Left lung (tissue), 10 donors: ENCODE results near the gene CACNA1C. TPM values are rescaled to one million over a fixed set of nuclear protein-coding genes. Genes with fewer than 3 reads are reported as not detected.

Source experiments
- ATAC-seq: fragments of 200-7000 bp; cut with Tn5 transposase; one replicate; pipeline ENCODE4 v1.9.1; 2020; ENCODE audit warnings: moderate library complexity
- DNase-seq, 4 donors: peaks; one replicate each; pipeline ENCODE4 v3.0.0-alpha.2; 2013 to 2020
- H3K27ac ChIP-seq, 2 donors: fragments of 200-600 bp; sonication (generic) in 1 of 2; one replicate each; pipeline versions ENCODE4 v1.5.0 to v1.8.0; 2020 to 2021
- H3K27me3 ChIP-seq, 2 donors: fragments of 200-600 bp; sonication (generic) in 1 of 2; one replicate each; pipeline versions ENCODE4 v1.5.0 to v1.8.0; 2020 to 2021
- H3K36me3 ChIP-seq, 2 donors: fragments of 200-600 bp; sonication (generic) in 1 of 2; one replicate each; pipeline versions ENCODE4 v1.5.0 to v1.8.0; 2020 to 2021
- H3K4me1 ChIP-seq, 2 donors: fragments of 200-600 bp; one replicate each; pipeline ENCODE4 v1.8.0; 2021
- H3K4me3 ChIP-seq, 2 donors: fragments of 200-600 bp; sonication (generic) in 1 of 2; one replicate each; pipeline versions ENCODE4 v1.5.0 to v1.8.0; 2020 to 2021; ENCODE audit warnings: mild to moderate bottlenecking in 1 of 2
- H3K9me3 ChIP-seq, 2 donors: fragments of 200-600 bp; sonication (generic) in 1 of 2; one replicate each; pipeline versions ENCODE4 v1.5.0 to v1.8.0; 2020 to 2021
- CTCF ChIP-seq, 2 donors: fragments of 200-600 bp; sonication (generic) in 1 of 2; IDR thresholded peaks; one replicate each; pipeline versions ENCODE4 v1.5.0 to v1.8.0; 2021; ENCODE audit warnings: antibody characterized with exemption in 2 of 2
- intact Hi-C, 2 donors: fragments of 100-400 bp; cut with DNase I; formaldehyde crosslinking; loops; one replicate each; pipeline versions ENCODE4 v1.11.2 to v1.14.2; 2022
- polyA plus RNA-seq, 6 donors: library from polyadenylated mRNA; unstranded; fragments of 120-200 nt; gene quantifications; one replicate each; pipeline ENCODE4 v1.2.1, GENCODE V29; 2013; ENCODE audit not compliant: insufficient read length in 6 of 6
- total RNA-seq, 2 donors: library from RNA; stranded (reverse); fragmentation: NEBNext Ultra II Directional; extraction: Animal tissue kit (Norgen Biotek cat#: 25700); gene quantifications; one replicate each; pipeline ENCODE4 v1.2.1, GENCODE V29; 2021
- donor health status: DM: no; HTN: yes; CAD: no.
- donor health status: DM: no; HTN: no; CAD: no.

Gene CACNA1C
- total and polyA plus RNA-seq, 8 donors, result 11.9 to 21.9 (median 14.2) TPM

GRCh38 chr12:2536724-2537123 is 483.9 kb downstream of the CACNA1C start:
- no peak for ATAC-seq
- H3K9me3 ChIP-seq, result no peaks in the 10 kb centered on the region

GRCh38 chr12:2537868-2538541 is 485.2 kb downstream of the CACNA1C start:
- Histone ChIP-seq H3K9me3 (no peaks in the 10 kb centered on the region), H3K36me3 (no peaks in the 10 kb centered on the region), H3K4me3 (no peak overlapping the region), H3K4me1 (no peaks in the 10 kb centered on the region), H3K27ac (no peak overlapping the region), H3K27me3 (no peaks in the 10 kb centered on the region)
- no peak for TF ChIP-seq CTCF (IDR thresholded peaks at IDR 0.05)
- intact Hi-C loops, result no loop called here
- DNase-seq (no peak), ATAC-seq (no peak)

More at GRCh38 chr12:2536724-2537123, 483.9 kb downstream of the CACNA1C start:
- H3K36me3 ChIP-seq, result no peaks in the 10 kb centered on the region
- H3K27ac ChIP-seq, result no peak overlapping the region
- no peak for DNase-seq
- no peak for TF ChIP-seq CTCF (IDR thresholded peaks at IDR 0.05)
- intact Hi-C loops, result no loop called here
- no peaks in the 10 kb centered on the region for H3K4me1 ChIP-seq
- H3K4me3 ChIP-seq, result no peak overlapping the region
- no peaks in the 10 kb centered on the region for H3K27me3 ChIP-seq

DNA sequence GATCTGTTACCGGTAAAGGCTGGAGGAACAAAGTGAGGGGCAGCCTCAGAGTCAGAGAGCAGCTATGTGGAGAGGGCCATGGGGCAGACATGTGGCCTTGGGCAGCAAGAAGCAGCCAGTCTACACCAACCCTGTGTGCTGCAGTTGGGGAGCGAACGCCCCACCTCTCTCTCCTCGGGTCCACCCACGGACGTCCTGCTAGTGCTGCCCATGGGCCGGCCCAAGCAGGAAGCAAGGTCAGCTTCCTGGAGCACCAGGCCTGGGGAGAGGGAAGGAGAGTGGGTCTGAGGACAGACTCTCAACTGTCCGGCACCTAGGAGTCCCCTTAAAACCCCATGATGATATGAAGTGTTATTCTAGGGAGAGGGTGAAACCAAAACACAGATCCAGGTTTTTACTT is 487.2 kb downstream of the CACNA1C start:
- Histone ChIP-seq H3K27me3 (no peaks in the 10 kb centered on the region), H3K4me3 (no peak overlapping the region), H3K36me3 (no peaks in the 10 kb centered on the region), H3K27ac (no peak overlapping the region), H3K4me1 (no peaks in the 10 kb centered on the region), H3K9me3 (no peaks in the 10 kb centered on the region)
- ATAC-seq (no peak), DNase-seq (no peak)
- TF ChIP-seq CTCF (IDR thresholded peaks at IDR 0.05), result no peak
- intact Hi-C loops, result no loop called here

DNA sequence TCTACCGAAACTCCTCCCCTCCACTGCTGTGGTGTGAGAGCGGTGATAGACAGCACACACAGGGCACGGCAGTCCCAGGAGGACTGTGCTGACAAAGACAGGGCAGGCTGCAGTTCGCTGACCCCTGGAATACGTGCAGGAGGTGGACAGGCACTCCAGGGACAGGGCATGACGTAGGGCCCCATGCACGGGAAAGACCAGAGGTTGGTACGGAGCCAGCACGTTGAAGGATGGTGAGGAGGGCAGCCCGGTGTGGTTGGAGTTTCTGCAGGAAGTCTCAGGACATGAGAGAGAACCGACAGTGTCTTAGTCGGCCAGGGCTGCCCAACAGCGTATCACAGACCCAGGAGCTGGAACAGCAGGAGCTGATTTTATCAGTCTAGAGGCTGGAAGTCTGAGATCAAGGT is 487.8 kb downstream of the CACNA1C start:
- Histone ChIP-seq H3K4me3 (no peak overlapping the region), H3K27me3 (no peaks in the 10 kb centered on the region), H3K9me3 (no peaks in the 10 kb centered on the region), H3K4me1 (no peaks in the 10 kb centered on the region), H3K27ac (no peak overlapping the region), H3K36me3 (no peaks in the 10 kb centered on the region)
- DNase-seq (no peak), ATAC-seq (no peak)
- no peak for TF ChIP-seq CTCF (IDR thresholded peaks at IDR 0.05)
- intact Hi-C loops, result no loop called here

- no peaks in the 10 kb centered on the region for H3K36me3 ChIP-seq
- H3K27me3 ChIP-seq, result no peaks in the 10 kb centered on the region
- DNase-seq (no peak), ATAC-seq (no peak)
- no peak for TF ChIP-seq CTCF (IDR thresholded peaks at IDR 0.05)
- no peaks in the 10 kb centered on the region for H3K9me3 ChIP-seq
- H3K4me1 ChIP-seq, result no peaks in the 10 kb centered on the region
- intact Hi-C loops, result no loop called here
- no peak overlapping the region for H3K27ac ChIP-seq
- no peak overlapping the region for H3K4me3 ChIP-seq
These were observed 488.9 kb downstream of the CACNA1C start for GRCh38 chr12:2541631-2542204.
